ENCODE results near the gene SEC14L5.

GRCh38 chr16:5022521-5022920 is 64.4 kb downstream of the SEC14L5 start:
- TF ChIP-seq, protein P1, sequence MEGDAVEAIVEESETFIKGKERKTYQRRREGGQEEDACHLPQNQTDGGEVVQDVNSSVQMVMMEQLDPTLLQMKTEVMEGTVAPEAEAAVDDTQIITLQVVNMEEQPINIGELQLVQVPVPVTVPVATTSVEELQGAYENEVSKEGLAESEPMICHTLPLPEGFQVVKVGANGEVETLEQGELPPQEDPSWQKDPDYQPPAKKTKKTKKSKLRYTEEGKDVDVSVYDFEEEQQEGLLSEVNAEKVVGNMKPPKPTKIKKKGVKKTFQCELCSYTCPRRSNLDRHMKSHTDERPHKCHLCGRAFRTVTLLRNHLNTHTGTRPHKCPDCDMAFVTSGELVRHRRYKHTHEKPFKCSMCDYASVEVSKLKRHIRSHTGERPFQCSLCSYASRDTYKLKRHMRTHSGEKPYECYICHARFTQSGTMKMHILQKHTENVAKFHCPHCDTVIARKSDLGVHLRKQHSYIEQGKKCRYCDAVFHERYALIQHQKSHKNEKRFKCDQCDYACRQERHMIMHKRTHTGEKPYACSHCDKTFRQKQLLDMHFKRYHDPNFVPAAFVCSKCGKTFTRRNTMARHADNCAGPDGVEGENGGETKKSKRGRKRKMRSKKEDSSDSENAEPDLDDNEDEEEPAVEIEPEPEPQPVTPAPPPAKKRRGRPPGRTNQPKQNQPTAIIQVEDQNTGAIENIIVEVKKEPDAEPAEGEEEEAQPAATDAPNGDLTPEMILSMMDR (IDR thresholded peaks at IDR 0.05; ENCODE audit: extremely low read depth in 1 of 2, insufficient read depth in 1 of 2, low read depth in 1 of 2, low read length in 2 of 2) = no peak
- TF ChIP-seq POLR2A (IDR thresholded peaks at IDR 0.05; ENCODE audit: low read depth, low read length) (no peak), POLR2AphosphoS5 (IDR thresholded peaks at IDR 0.05; ENCODE audit: insufficient read depth, low read depth, low read length) (no peak), EZH2 (IDR thresholded peaks at IDR 0.05; ENCODE audit: borderline replicate concordance, low read depth, low read length, severe bottlenecking) (no peak), MYC (IDR thresholded peaks at IDR 0.05; ENCODE audit: low read depth, low read length) (no peak)

Measured in endothelial cell of umbilical vein (primary cell).